PC-3 (cell line): ENCODE data around the gene FEM1C.

Source experiments
- EZH2phosphoT487 ChIP-seq: fragments of 300-600 bp; sonication (generic); IDR thresholded peaks from 2 replicates; pipeline ENCODE4 v1.6.1; 2018; ENCODE audit warnings: mild to moderate bottlenecking, antibody characterized with exemption, low read length, borderline replicate concordance
- TF ChIP-seq, protein P1 (sequence below): fragments of 300-600 bp; sonication (generic); conservative IDR thresholded peaks from 2 replicates; pipeline ENCODE4 v1.5.1; 2017; ENCODE audit warnings: antibody characterized with exemption, low read depth, mild to moderate bottlenecking, low read length

DNA sequence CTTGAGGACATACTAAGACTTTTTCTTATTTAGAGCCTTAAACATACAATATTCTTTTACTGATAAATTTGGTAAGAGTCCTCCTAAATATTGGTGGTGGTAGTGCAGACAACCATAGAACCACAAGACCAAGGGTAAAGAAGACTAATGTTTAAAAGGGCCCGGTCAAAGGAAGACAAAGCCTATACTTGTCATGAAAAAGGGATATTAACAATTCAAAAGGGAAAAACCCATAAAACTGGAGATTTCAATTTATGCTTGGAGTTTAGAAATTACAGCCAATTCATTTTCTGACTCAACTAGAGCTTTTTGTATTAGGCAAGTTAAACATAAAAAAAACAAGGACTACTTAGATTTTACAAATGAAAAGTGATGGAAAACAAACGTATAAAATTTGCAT lies 24.4 kb downstream of the FEM1C start:
- TF ChIP-seq, protein P1, sequence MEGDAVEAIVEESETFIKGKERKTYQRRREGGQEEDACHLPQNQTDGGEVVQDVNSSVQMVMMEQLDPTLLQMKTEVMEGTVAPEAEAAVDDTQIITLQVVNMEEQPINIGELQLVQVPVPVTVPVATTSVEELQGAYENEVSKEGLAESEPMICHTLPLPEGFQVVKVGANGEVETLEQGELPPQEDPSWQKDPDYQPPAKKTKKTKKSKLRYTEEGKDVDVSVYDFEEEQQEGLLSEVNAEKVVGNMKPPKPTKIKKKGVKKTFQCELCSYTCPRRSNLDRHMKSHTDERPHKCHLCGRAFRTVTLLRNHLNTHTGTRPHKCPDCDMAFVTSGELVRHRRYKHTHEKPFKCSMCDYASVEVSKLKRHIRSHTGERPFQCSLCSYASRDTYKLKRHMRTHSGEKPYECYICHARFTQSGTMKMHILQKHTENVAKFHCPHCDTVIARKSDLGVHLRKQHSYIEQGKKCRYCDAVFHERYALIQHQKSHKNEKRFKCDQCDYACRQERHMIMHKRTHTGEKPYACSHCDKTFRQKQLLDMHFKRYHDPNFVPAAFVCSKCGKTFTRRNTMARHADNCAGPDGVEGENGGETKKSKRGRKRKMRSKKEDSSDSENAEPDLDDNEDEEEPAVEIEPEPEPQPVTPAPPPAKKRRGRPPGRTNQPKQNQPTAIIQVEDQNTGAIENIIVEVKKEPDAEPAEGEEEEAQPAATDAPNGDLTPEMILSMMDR = no peak
- no peak for TF ChIP-seq EZH2phosphoT487
